Left lung (tissue), 10 donors: Measurements from ENCODE around the gene KDR. TPM values are rescaled to one million over a fixed set of nuclear protein-coding genes. Genes with fewer than 3 reads are reported as not detected.
A peak's percentile ranks its signal among the peaks of the same experiment; 100 is the strongest.

Experiments
- ATAC-seq: fragments of 200-7000 bp; cut with Tn5 transposase; one replicate; pipeline ENCODE4 v1.9.1; 2020; ENCODE audit warnings: moderate library complexity
- DNase-seq, 4 donors: peaks; one replicate each; pipeline ENCODE4 v3.0.0-alpha.2; 2013 to 2020
- H3K27ac ChIP-seq, 2 donors: fragments of 200-600 bp; sonication (generic) in 1 of 2; one replicate each; pipeline versions ENCODE4 v1.5.0 to v1.8.0; 2020 to 2021
- H3K27me3 ChIP-seq, 2 donors: fragments of 200-600 bp; sonication (generic) in 1 of 2; one replicate each; pipeline versions ENCODE4 v1.5.0 to v1.8.0; 2020 to 2021
- H3K36me3 ChIP-seq, 2 donors: fragments of 200-600 bp; sonication (generic) in 1 of 2; one replicate each; pipeline versions ENCODE4 v1.5.0 to v1.8.0; 2020 to 2021
- H3K4me1 ChIP-seq, 2 donors: fragments of 200-600 bp; one replicate each; pipeline ENCODE4 v1.8.0; 2021
- H3K4me3 ChIP-seq, 2 donors: fragments of 200-600 bp; sonication (generic) in 1 of 2; one replicate each; pipeline versions ENCODE4 v1.5.0 to v1.8.0; 2020 to 2021; ENCODE audit warnings: mild to moderate bottlenecking in 1 of 2
- H3K9me3 ChIP-seq, 2 donors: fragments of 200-600 bp; sonication (generic) in 1 of 2; one replicate each; pipeline versions ENCODE4 v1.5.0 to v1.8.0; 2020 to 2021
- CTCF ChIP-seq, 2 donors: fragments of 200-600 bp; sonication (generic) in 1 of 2; IDR thresholded peaks; one replicate each; pipeline versions ENCODE4 v1.5.0 to v1.8.0; 2021; ENCODE audit warnings: antibody characterized with exemption in 2 of 2
- intact Hi-C, 2 donors: fragments of 100-400 bp; cut with DNase I; formaldehyde crosslinking; loops; one replicate each; pipeline versions ENCODE4 v1.11.2 to v1.14.2; 2022
- polyA plus RNA-seq, 6 donors: library from polyadenylated mRNA; unstranded; fragments of 120-200 nt; gene quantifications; one replicate each; pipeline ENCODE4 v1.2.1, GENCODE V29; 2013; ENCODE audit not compliant: insufficient read length in 6 of 6
- total RNA-seq, 2 donors: library from RNA; stranded (reverse); fragmentation: NEBNext Ultra II Directional; extraction: Animal tissue kit (Norgen Biotek cat#: 25700); gene quantifications; one replicate each; pipeline ENCODE4 v1.2.1, GENCODE V29; 2021
- donor health status: DM: no; HTN: yes; CAD: no.
- donor health status: DM: no; HTN: no; CAD: no.

The KDR gene
- total and polyA plus RNA-seq, 8 donors, result 27.1 to 124 (median 104) TPM

DNA sequence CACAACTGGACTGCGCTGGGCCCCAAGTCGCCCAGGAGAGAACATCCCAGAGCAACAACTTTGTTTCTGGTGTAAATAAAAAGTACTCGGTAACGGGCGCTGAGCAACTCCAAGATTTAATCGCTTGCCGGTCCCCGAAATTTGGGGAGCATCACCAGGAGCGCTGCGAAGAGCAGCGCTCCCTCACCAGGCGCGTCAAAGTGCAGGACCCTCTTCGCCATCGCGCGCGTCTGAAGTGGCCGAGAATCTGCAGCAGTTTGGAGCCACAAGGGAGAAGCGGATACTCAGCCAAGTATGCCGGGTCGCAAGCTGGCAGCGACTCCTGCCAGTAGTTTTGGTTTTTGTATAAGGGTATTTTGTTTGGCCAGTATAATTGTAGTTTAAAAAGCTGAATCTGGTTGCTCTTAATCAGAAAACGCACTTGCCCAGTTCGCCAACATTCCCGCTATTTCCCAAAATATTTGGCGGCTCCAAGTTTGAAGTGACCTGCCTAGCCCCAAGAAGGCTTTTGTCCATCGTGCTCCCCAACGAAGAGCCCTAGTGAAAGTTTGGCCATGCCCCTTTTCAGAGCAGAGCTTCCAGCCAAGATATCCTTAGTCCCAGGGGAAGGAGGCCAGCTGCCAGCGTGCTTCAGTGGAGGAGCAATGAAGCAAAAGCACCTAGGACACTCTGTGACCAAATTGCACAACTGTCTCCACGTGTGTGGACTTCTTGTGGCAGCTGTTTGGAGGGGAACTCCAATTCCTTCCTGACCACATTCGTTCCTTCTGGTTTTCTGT is 557 bp upstream of the KDR start:
- DNase-seq (no peak), ATAC-seq (peak; percentile 23)
- TF ChIP-seq CTCF (IDR thresholded peaks at IDR 0.05), result no peak
- Histone ChIP-seq H3K27ac (peak overlapping the region in 1 of 2 donors; percentile 66), H3K36me3 (no peaks in the 10 kb centered on the region), H3K4me3 (peak overlapping the region; percentile 42 to 46), H3K9me3 (no peaks in the 10 kb centered on the region), H3K27me3 (peaks cover 0 to 46% of the 10 kb centered on the region in 2 donors), H3K4me1 (peaks cover 7 to 11% of the 10 kb centered on the region in 2 donors)
- intact Hi-C loops, result no loop called here

DNA sequence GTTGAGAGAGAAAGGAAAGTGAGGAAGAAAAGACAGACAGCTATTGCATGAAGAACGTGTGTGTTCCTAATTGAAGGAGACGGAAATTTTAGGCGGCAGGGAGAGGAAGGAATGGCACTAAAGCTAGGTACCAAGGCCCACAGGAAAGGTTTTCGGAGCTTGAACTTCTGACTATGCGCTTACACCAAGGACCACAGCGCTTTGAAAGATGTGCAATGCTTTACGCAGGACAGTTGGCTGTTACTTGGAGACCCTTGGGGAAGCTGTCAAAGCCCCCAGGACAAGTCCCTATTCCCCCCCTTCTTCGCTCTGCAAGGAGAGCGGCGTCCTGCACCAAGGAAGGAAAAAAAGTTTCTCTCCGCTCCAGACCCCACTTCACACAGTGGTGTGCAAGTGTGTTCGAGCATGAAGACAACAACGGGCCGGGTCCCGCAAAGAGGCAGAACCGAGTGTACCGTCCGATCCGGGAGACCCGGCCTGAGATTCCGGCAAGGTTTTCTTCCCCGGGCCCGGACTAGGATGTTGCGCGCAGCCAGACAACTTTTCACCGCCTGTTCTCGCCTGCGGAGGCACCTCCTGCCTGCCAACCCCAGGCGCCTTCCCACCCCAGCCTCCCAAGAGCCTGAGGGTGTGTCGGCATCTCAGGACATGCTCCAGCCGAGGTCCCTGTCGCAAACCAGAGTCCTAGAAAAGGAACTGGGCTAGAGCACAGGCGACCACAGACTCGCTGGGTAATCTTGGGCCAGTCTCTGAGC is 896 bp downstream of the KDR start:
- no peaks in the 10 kb centered on the region for H3K9me3 ChIP-seq
- no peak for TF ChIP-seq CTCF (IDR thresholded peaks at IDR 0.05)
- intact Hi-C loops, result no loop called here
- H3K4me1 ChIP-seq, result peaks cover 7 to 11% of the 10 kb centered on the region in 2 donors
- peak overlapping the region; percentile 42 to 46 for H3K4me3 ChIP-seq
- H3K27ac ChIP-seq, result peak overlapping the region; percentile 44 to 66
- DNase-seq (peak in 1 of 4 donors; percentile 54), ATAC-seq (peak; percentile 57)
- no peaks in the 10 kb centered on the region for H3K36me3 ChIP-seq
- H3K27me3 ChIP-seq, result peaks cover 0 to 46% of the 10 kb centered on the region in 2 donors

DNA sequence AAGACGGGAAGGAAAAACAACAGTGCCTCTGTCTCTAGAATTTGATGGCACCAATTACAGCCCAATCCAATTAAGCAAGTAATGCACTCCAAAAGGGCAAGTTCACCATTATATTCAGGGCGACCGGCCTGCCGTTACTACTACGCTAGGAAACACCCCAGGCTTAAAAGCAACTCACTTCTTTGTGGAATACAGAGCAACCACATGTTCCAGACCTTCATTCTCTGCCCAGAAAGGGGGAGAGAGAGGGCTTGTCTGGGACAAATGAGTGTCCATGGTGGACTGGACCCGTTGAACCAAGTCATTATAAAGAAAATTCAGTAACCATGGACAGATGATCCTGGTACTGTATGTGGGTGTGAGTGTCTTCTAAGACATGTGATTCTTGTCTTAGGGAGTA is 1.6 kb downstream of the KDR start:
- peaks cover 0 to 46% of the 10 kb centered on the region in 2 donors for H3K27me3 ChIP-seq
- DNase-seq (no peak), ATAC-seq (no peak)
- peak overlapping the region; percentile 20 to 66 for H3K27ac ChIP-seq
- no peaks in the 10 kb centered on the region for H3K9me3 ChIP-seq
- intact Hi-C loops, result no loop called here
- no peaks in the 10 kb centered on the region for H3K36me3 ChIP-seq
- H3K4me1 ChIP-seq, result peaks cover 7 to 11% of the 10 kb centered on the region in 2 donors
- TF ChIP-seq CTCF (IDR thresholded peaks at IDR 0.05), result no peak
- peak overlapping the region; percentile 3 to 46 for H3K4me3 ChIP-seq

- no peak for TF ChIP-seq CTCF (IDR thresholded peaks at IDR 0.05)
- peaks cover 0 to 37% of the 10 kb centered on the region in 2 donors for H3K27me3 ChIP-seq
- peaks cover 9 to 11% of the 10 kb centered on the region in 2 donors for H3K4me1 ChIP-seq
- no peak for ATAC-seq
- no peak overlapping the region for H3K4me3 ChIP-seq
- no peak for DNase-seq
- H3K36me3 ChIP-seq, result no peaks in the 10 kb centered on the region
- H3K27ac ChIP-seq, result no peak overlapping the region
- intact Hi-C loops, result no loop called here
- H3K9me3 ChIP-seq, result no peaks in the 10 kb centered on the region
Measured at GRCh38 chr4:55122235-55122634, 3.2 kb downstream of the KDR start.

- intact Hi-C loops, result no loop called here
- Histone ChIP-seq H3K9me3 (no peaks in the 10 kb centered on the region), H3K27ac (peak overlapping the region in 1 of 2 donors; percentile 38), H3K4me1 (peaks cover 11 to 12% of the 10 kb centered on the region in 2 donors), H3K4me3 (no peak overlapping the region), H3K36me3 (no peaks in the 10 kb centered on the region), H3K27me3 (peaks cover 0 to 27% of the 10 kb centered on the region in 2 donors)
- TF ChIP-seq CTCF (IDR thresholded peaks at IDR 0.05), result no peak
- DNase-seq (peak in 1 of 4 donors; percentile 21), ATAC-seq (no peak)
Measured at GRCh38 chr4:55121246-55121645, 4.1 kb downstream of the KDR start.
